Lower lobe of right lung (tissue), 2 donors: Measurements from ENCODE around the gene PLA2R1. TPM values are rescaled to one million over a fixed set of nuclear protein-coding genes. Genes with fewer than 3 reads are reported as not detected.
"Not testable (repeated sequence)": the region's sequence is repeated elsewhere in the genome, so short reads cannot be mapped to it uniquely, and the experiment has no call there.

Source experiments
- ATAC-seq, 2 donors: fragments of 200-7000 bp; cut with Tn5 transposase; one replicate each; pipeline ENCODE4 v1.9.1; 2020 to 2022; ENCODE audit warnings: mild to moderate bottlenecking in 2 of 2, moderate library complexity in 2 of 2
- DNase-seq: peaks from one replicate; pipeline ENCODE4 v3.0.0-alpha.2; 2020
- H3K27ac ChIP-seq: fragments of 200-600 bp; one replicate; pipeline ENCODE4 v1.8.0; 2022
- H3K27me3 ChIP-seq: fragments of 200-600 bp; one replicate; pipeline ENCODE4 v1.8.0; 2022; ENCODE audit warnings: low read depth
- H3K36me3 ChIP-seq: fragments of 200-600 bp; one replicate; pipeline ENCODE4 v1.8.0; 2022; ENCODE audit warnings: mild to moderate bottlenecking
- H3K4me1 ChIP-seq: fragments of 200-600 bp; one replicate; pipeline ENCODE4 v1.8.0; 2022
- H3K4me3 ChIP-seq: fragments of 200-600 bp; one replicate; pipeline ENCODE4 v1.8.0; 2022; ENCODE audit warnings: mild to moderate bottlenecking
- H3K9me3 ChIP-seq: fragments of 200-600 bp; one replicate; pipeline ENCODE4 v1.8.0; 2022
- intact Hi-C: fragments of 100-400 bp; cut with DNase I; formaldehyde crosslinking; loops from one replicate; pipeline ENCODE4 v1.11.0; 2022
- total RNA-seq: library from RNA; stranded (reverse); fragmentation: NEBNext Ultra II Directional; extraction: Animal tissue kit (Norgen Biotek cat#: 25700); gene quantifications from one replicate; pipeline ENCODE4 v1.2.1, GENCODE V29; 2021
- TF ChIP-seq, protein P1 (sequence below): fragments of 200-600 bp; IDR thresholded peaks from one replicate; pipeline ENCODE4 v1.8.0; 2022; ENCODE audit warnings: antibody characterized with exemption, mild to moderate bottlenecking
- donor health status: DM: no; HTN: yes; CAD: no; lungs with severe emphysema.

PLA2R1 gene
- total RNA-seq, 1 donor from 2014 or later, result 5.6 TPM

DNA sequence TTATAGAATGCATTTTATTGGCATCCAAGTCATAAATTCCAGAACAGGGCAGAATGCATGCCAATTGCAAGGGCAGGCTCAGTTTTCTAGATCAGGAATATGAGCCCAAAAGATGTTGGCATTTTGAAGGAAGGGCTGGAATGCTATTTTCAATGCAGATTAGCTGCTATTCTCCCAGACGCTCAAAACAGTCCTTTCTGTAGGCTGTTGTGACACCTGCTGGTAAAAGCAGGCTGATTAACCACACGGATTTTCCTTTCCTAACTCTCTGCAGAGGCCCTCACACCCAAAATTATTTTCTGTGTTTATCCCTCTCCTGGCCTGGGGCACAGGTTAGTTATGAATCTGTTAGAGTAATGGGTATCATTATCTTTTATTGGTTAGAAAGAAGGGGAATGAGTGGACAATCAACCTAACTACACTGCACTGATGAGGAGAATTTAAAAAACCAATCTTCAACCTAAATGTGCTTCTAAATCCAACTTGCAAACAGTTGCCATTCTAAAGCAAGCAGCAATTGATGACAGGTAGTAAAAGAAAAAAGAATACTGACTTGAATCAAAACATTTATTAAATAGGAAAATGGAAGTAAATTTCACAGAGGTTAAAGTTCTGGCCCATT lies 94.0 kb downstream of the PLA2R1 start:
- no peaks in the 10 kb centered on the region for H3K9me3 ChIP-seq
- TF ChIP-seq, protein P1, sequence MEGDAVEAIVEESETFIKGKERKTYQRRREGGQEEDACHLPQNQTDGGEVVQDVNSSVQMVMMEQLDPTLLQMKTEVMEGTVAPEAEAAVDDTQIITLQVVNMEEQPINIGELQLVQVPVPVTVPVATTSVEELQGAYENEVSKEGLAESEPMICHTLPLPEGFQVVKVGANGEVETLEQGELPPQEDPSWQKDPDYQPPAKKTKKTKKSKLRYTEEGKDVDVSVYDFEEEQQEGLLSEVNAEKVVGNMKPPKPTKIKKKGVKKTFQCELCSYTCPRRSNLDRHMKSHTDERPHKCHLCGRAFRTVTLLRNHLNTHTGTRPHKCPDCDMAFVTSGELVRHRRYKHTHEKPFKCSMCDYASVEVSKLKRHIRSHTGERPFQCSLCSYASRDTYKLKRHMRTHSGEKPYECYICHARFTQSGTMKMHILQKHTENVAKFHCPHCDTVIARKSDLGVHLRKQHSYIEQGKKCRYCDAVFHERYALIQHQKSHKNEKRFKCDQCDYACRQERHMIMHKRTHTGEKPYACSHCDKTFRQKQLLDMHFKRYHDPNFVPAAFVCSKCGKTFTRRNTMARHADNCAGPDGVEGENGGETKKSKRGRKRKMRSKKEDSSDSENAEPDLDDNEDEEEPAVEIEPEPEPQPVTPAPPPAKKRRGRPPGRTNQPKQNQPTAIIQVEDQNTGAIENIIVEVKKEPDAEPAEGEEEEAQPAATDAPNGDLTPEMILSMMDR, result peak; percentile 38
- intact Hi-C loops, result no loop called here
- DNase-seq (no peak), ATAC-seq (peak in 1 of 2 donors; percentile 46)
- no peaks in the 10 kb centered on the region for H3K36me3 ChIP-seq
- no peaks in the 10 kb centered on the region for H3K4me1 ChIP-seq
- H3K27ac ChIP-seq, result no peak overlapping the region
- no peak overlapping the region for H3K4me3 ChIP-seq
- no peaks in the 10 kb centered on the region for H3K27me3 ChIP-seq

DNA sequence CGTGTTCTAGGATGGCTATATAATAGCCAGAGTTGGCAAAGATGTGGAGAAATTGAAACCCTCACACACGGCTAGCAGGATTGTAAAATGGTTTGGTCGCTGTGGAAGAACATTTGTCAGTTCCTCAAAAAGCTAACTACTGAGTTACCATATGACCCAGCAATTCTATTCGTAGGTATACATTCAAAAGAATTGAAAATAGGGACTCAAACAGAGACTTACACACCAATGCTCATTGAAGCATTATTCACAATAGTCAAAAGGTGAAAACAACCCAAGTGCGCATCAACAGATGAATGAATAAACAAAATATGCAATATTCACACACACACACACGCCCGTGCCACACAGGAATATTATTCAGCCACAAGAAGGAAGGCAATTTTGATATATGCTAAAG lies 98.7 kb downstream of the PLA2R1 start:
- intact Hi-C loops, result no loop called here
- Histone ChIP-seq H3K27me3 (no peaks in the 10 kb centered on the region), H3K27ac (no peak overlapping the region), H3K9me3 (no peaks in the 10 kb centered on the region), H3K36me3 (no peaks in the 10 kb centered on the region), H3K4me3 (no peak overlapping the region), H3K4me1 (no peaks in the 10 kb centered on the region)
- DNase-seq (no peak), ATAC-seq (no peak)
- TF ChIP-seq, protein P1, result no peak

DNA sequence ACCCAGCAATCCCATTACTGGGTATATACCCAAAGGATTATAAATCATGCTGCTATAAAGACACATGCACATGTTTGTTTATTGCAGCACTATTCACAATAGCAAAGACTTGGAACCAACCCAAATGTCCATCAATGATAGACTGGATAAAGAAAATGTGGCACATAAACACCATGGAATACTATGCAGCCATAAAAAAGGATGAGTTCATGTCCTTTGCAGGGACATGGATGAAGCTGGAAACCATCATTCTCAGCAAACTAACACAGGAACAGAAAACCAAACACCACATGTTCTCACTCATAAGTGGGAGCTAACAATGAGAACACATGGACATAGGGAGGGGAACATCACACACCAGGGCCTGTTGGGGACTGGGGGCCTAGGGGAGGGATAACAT lies 99.9 kb downstream of the PLA2R1 start:
- H3K36me3 ChIP-seq, H3K9me3 ChIP-seq, DNase-seq, H3K27me3 ChIP-seq, H3K4me1 ChIP-seq, intact Hi-C loops, ATAC-seq, H3K27ac ChIP-seq, H3K4me3 ChIP-seq: not testable (repeated sequence)

DNA sequence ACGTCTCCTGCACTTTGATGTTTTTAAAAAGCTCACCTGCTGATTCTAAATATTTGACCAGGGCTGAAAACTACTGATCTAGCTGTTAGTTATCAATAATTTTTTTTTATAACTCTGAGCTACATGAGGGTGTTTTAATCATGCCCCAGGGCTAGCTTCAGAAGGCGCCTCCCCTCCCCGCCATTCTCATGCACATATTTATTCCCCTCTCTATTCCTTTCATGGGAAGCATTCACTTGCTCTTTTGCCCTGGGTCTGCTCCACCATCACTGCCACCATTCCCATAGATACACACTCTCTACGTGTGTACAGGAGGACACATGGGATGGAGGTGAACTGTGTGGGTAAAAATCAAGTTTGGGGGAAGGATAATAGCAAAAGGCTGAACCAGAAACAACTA lies 101.0 kb downstream of the PLA2R1 start:
- intact Hi-C loops, result no loop called here
- H3K4me3 ChIP-seq, result no peak overlapping the region
- H3K36me3 ChIP-seq, result no peaks in the 10 kb centered on the region
- no peaks in the 10 kb centered on the region for H3K4me1 ChIP-seq
- TF ChIP-seq, protein P1, result no peak
- H3K27ac ChIP-seq, result no peak overlapping the region
- no peak for DNase-seq
- no peaks in the 10 kb centered on the region for H3K27me3 ChIP-seq
- ATAC-seq, result no peak
- H3K9me3 ChIP-seq, result no peaks in the 10 kb centered on the region

DNA sequence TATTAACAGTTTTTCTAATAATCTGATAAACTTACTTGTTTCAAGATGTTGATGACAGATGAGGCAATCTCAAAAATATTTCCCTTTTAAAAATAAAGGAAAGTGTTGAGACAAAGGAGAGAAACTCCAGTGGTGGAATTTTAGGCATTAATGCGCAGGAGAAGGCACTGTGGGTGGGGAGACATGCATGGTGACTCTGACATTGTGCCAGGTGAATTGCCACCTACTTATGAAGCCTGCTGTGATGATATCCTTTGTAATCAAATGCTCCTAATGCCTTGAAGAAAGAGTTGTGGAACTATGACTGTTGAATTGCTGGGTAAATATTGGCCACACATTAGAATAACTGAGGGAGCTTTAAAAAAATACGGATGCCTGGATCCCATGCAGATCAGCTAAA lies 101.4 kb downstream of the PLA2R1 start:
- Histone ChIP-seq H3K36me3 (no peaks in the 10 kb centered on the region), H3K4me3 (no peak overlapping the region), H3K27me3 (no peaks in the 10 kb centered on the region), H3K27ac (no peak overlapping the region), H3K9me3 (no peaks in the 10 kb centered on the region), H3K4me1 (no peaks in the 10 kb centered on the region)
- ATAC-seq (no peak), DNase-seq (no peak)
- TF ChIP-seq, protein P1, result no peak
- intact Hi-C loops, result no loop called here

DNA sequence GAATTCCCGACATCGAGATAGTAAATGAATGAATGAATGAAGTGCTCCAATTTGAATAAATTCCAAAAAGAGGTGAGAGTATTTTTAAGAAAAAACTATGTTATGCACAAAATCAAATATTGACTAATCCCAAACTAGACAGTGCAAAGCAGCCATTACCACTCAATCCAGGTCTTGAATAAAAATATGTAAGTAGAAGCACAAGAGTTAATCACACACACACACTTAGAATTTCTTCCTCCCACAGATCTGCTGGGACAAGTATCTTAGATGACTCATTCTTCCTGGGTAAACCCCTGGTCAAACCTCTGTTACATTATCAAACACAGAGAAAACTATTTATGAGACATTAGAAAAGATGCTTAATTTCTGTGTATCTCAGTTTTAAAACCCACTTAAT lies 102.0 kb downstream of the PLA2R1 start:
- DNase-seq (no peak), ATAC-seq (peak; percentile 46 to 66)
- no peak overlapping the region for H3K4me3 ChIP-seq
- H3K4me1 ChIP-seq, result no peaks in the 10 kb centered on the region
- no peaks in the 10 kb centered on the region for H3K27me3 ChIP-seq
- intact Hi-C loops, result no loop called here
- no peaks in the 10 kb centered on the region for H3K9me3 ChIP-seq
- TF ChIP-seq, protein P1, result no peak
- H3K36me3 ChIP-seq, result no peaks in the 10 kb centered on the region
- no peak overlapping the region for H3K27ac ChIP-seq
